Amygdala (tissue), 56 donors: ENCODE measurements around the gene MND1.

Experiments used
- DNase-seq, 56 donors: peaks; one replicate each; lab custom pipeline; 2025; lab: John Stamatoyannopoulos, UW

Gene MND1

DNA sequence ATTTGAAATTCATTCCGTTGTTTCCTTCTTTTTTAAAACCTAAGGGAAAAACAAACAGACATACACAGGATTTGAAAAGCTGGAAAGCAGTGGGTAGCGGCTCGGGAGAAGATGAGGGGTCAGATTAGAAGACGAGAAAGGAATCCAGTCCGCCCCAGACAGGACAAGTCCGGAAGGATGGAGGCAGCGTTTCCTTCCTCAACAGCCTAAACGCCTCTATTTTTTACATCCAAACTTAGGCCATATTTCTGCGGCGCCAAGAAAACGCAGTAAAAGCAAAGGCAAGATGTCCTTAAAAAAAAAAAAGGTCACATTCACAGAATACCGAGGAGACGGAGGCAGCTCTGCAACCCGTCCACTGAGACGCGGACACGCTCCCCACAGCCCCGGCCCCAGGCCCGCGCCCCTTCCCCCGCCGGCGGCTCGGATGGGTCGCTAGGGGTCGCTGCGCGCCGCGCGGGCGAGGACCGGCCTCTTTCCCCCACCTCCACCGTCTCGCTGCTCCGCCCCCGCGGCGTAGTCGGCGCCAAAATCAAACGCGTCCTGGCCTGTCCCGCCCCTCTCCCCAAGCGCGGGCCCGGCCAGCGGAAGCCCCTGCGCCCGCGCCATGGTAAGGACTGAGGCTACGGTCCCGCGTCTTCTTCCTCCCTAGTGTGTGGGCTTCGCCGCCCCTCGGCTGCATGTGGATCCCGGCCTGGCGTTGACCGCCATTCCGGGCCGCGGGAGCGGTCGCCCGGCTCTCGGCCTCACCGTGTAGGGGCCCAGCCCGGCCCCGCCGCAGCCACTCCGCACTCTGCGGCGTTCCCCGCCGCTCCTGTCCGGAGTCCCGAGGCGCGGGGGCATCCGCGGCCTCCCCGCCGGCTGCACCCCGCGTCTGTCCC, at the start of gene MND1:
Gene MND1 (plus strand): TSS at position 558 of the 881 bp plus-strand sequence. CDS start 50 bp downstream, at position 608.
- DNase-seq, result peak in 53 of 56 donors; percentile 16 to 84 (median 60)

- no peak for DNase-seq
Measured at GRCh38 chr4:153295131-153295755, 49.2 kb upstream of the MND1 start.

DNA sequence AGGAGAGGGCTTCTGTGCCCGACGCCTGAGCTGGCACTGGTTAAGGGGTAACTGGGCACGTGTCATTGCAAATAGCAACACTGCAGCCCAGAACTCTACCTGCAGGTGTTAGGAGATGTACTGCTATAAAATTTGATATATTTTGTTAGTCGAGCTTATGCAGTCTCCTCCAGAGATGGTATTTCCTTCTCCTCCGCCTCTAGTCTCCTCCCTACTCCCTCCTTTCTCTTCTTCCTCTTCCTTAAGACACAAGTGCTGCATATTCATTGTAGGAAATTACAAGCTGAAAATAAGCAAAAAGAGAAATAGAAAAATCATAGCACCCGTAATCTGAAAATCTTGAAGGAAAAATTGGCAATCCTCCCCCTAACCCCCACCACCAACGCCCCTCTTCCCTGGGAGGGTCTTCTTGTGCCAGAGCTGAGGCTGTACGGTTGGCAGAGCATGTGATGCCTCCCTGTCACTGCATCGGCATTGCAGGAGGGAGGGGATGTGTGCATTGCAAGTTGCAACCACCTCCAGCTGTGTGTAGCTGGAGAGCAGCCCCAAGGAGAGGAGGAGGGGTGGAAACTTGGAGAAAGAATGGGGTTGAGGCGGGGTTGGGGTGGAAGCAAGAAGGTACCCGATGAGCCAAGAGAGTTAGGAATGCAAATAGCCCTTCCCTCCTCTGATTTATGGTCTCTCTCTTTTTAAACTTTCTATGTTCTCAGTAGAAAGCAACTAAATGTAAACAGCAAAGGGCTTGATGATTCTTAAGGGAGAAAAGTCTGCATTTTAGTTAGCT, 48.3 kb upstream of the MND1 start:
- no peak for DNase-seq

- DNase-seq, result no peak
Measured at GRCh38 chr4:153297116-153297515, 47.4 kb upstream of the MND1 start.

DNA sequence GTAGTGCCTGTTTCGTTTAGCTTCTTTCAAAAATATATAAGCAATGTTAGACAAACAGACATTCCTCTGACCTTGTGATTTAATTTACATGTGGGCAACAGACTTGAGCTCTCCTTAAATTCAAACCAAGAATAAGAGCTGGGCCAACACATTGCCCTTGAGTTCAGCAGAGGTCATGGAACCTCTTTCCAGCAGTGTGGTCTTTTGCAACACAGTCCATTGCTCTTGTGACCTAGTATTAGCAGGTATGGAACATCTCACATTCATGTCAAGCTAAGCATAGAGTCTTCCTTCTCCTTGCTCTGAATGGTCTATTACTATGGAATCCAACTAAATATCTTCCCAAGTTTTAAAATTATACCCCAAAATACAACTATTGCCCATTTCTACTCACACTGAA, 33.7 kb upstream of the MND1 start:
- DNase-seq, result no peak

GRCh38 chr4:153314915-153315314, 29.6 kb upstream of the MND1 start:
- no peak for DNase-seq

GRCh38 chr4:153318696-153319320, 25.7 kb upstream of the MND1 start:
- DNase-seq, result peak in 2 of 56 donors; percentile 10 to 18

DNA sequence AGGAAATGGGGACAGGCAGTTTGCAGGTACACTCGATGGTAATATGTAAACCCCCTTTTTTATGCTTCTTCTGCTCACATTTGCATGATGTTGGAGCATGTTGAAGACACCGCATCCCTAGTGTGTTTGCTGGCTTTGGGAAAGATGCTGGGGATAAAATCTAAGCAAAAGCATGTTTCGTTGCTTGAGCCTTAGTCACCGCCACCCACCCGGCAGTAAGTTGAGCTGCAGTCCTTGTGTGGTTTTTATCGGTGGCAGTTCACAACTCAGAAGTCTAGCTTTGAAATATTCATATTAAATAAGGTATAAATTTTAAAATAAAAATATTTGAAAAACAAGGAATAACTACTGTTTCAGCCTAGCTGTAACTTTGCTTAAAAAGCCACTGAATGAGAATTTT, 21.7 kb upstream of the MND1 start:
- peak in 1 of 56 donors; percentile 19 for DNase-seq

GRCh38 chr4:153324046-153324445, 20.4 kb upstream of the MND1 start:
- DNase-seq, result no peak

- no peak for DNase-seq
Measured at GRCh38 chr4:153325558-153325957, 18.9 kb upstream of the MND1 start.

DNA sequence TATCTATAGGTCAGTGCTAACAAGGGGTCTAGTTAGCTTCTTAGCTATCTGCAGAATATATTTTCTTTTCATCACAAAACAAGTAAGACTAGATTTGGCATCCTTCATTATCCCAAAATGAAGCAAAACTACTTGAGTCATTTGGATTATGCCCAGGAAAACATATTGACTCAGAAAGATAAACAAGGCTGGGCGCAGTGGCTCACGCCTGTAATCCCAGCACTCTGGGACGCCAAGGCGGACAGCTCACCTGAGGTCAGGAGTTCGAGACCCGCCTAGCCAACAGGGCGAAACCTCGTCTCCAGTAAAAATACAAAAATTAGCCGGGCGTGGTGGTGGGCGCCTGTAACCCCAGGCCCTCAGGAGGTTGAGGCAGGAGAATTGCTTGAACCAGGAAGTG, 18.0 kb upstream of the MND1 start:
- no peak for DNase-seq

- DNase-seq, result no peak
Measured at GRCh38 chr4:153327247-153327646, 17.2 kb upstream of the MND1 start.

- DNase-seq, result no peak
Measured at GRCh38 chr4:153332936-153333335, 11.6 kb upstream of the MND1 start.

DNA sequence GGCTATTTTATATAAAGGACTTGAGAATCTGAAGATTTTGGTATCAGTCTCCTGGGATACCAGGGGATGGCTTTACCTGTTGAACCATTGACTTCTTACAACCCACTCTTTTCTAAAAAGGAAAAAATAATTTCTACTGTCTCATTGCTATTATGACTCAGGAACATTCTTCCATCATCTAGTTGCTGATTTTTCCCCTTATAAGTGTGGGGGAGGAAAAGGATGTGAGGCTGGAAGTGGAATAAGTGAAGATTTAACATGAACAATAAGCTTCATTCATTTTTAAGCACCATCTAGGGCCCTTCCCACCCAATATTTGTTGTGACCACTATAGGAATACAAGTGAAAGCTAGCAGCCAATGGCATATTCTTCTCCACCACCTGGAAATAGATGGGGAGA, 10.6 kb upstream of the MND1 start:
- no peak for DNase-seq

DNA sequence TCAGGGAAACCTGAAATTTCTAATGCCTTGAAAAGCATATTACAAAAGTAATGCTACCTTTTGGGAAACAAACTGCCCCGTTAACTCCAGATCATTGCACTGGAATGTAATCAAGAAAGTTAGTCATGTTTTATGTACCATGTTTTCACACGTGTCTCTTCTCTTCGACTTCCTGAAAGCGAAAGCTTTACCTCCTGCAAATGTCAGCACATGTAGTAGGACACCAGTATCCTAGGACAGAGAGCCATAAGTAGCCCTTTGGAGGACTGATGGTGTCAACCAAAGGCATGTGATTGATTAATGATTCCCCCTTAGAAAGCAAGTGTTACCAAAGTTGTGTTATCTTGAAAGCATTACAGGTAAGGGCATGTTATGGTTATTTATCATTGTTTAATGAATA, 8.8 kb upstream of the MND1 start:
- no peak for DNase-seq

DNA sequence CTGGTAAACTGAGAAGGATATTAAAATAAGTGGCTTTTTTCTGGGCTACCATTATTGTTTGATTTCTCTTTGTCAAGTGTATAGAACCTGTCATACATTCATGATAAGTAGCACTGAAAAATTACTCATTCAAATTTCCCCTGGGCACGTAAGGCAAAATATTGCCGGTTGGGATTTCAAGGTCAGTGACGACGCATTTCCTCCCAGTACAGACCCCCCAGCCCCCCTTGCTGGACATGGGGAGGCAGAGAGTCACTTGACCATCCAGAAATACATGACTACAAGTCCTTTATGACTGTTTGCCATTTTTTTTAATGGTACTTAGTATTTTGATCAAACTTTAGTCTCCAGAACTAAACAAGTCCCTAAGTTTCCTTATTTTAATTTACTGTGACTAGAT, 6.8 kb upstream of the MND1 start:
- DNase-seq, result no peak

DNA sequence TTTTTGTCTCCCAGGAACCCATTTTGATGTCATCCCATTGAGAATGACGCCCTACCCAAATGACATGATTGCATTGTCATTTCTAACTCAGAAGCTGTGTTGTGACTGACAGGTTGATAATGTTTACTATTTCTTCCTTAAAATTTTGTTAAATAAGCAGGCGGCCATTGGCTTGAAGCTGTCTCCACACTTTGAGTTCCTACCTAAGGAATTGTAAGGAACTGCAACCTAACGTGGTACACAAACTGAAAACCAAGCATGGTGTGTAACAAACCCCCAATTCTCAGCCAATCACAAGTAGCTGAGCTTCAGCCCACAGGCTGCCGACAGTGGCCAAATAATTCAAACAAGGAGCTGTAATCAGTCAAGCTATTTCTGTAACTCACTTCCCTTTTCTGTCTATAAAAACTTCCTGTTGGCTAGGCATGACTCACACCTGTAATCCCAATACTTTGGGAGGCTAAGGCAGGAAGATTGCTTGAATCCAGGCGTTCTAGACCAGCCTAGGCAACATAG, 2.9 kb upstream of the MND1 start:
- DNase-seq, result no peak

GRCh38 chr4:153342751-153343552, 1.5 kb upstream of the MND1 start:
- DNase-seq, result no peak
